ENCODE measurements around the gene MED27. TPM values are rescaled to one million over a fixed set of nuclear protein-coding genes. Genes with fewer than 3 reads are reported as not detected.

The MED27 gene
- total and polyA plus RNA-seq, 2 of the 13 experiments (the other 11 are each of a cell fraction or from before 2014, with no cell fraction given): 16.9 to 19.0 TPM

GRCh38 chr9:132079391-132080091 lies at the start of gene MED27 (continued):
- TF ChIP-seq NCOR1 (IDR thresholded peaks at IDR 0.05; ENCODE audit: borderline replicate concordance, low read length) (no peak), MTF2 (CRISPR knock-in tag; IDR thresholded peaks at IDR 0.05; ENCODE audit: borderline replicate concordance) (0 out of 2 replicates have a peak, but pooled peaks have one; percentile 39), ZNF839 (CRISPR knock-in tag; IDR thresholded peaks at IDR 0.05; ENCODE audit: borderline replicate concordance) (no peak), SIN3B (IDR thresholded peaks at IDR 0.05; ENCODE audit: low read length) (peak; percentile 87), PITX1 (CRISPR knock-in tag; IDR thresholded peaks at IDR 0.05) (peak; percentile 26; the same call in 1 of the 2 replicates), ZNF672 (CRISPR knock-in tag; IDR thresholded peaks at IDR 0.05) (no peak), ZBTB40 (IDR thresholded peaks at IDR 0.05) (no peak), ZBTB40 (CRISPR knock-in tag; IDR thresholded peaks at IDR 0.05) (0 out of 2 replicates have a peak, but pooled peaks have one; percentile 27), TFE3 (CRISPR knock-in tag; IDR thresholded peaks at IDR 0.05) (no peak)
- TF ChIP-seq, protein P1, sequence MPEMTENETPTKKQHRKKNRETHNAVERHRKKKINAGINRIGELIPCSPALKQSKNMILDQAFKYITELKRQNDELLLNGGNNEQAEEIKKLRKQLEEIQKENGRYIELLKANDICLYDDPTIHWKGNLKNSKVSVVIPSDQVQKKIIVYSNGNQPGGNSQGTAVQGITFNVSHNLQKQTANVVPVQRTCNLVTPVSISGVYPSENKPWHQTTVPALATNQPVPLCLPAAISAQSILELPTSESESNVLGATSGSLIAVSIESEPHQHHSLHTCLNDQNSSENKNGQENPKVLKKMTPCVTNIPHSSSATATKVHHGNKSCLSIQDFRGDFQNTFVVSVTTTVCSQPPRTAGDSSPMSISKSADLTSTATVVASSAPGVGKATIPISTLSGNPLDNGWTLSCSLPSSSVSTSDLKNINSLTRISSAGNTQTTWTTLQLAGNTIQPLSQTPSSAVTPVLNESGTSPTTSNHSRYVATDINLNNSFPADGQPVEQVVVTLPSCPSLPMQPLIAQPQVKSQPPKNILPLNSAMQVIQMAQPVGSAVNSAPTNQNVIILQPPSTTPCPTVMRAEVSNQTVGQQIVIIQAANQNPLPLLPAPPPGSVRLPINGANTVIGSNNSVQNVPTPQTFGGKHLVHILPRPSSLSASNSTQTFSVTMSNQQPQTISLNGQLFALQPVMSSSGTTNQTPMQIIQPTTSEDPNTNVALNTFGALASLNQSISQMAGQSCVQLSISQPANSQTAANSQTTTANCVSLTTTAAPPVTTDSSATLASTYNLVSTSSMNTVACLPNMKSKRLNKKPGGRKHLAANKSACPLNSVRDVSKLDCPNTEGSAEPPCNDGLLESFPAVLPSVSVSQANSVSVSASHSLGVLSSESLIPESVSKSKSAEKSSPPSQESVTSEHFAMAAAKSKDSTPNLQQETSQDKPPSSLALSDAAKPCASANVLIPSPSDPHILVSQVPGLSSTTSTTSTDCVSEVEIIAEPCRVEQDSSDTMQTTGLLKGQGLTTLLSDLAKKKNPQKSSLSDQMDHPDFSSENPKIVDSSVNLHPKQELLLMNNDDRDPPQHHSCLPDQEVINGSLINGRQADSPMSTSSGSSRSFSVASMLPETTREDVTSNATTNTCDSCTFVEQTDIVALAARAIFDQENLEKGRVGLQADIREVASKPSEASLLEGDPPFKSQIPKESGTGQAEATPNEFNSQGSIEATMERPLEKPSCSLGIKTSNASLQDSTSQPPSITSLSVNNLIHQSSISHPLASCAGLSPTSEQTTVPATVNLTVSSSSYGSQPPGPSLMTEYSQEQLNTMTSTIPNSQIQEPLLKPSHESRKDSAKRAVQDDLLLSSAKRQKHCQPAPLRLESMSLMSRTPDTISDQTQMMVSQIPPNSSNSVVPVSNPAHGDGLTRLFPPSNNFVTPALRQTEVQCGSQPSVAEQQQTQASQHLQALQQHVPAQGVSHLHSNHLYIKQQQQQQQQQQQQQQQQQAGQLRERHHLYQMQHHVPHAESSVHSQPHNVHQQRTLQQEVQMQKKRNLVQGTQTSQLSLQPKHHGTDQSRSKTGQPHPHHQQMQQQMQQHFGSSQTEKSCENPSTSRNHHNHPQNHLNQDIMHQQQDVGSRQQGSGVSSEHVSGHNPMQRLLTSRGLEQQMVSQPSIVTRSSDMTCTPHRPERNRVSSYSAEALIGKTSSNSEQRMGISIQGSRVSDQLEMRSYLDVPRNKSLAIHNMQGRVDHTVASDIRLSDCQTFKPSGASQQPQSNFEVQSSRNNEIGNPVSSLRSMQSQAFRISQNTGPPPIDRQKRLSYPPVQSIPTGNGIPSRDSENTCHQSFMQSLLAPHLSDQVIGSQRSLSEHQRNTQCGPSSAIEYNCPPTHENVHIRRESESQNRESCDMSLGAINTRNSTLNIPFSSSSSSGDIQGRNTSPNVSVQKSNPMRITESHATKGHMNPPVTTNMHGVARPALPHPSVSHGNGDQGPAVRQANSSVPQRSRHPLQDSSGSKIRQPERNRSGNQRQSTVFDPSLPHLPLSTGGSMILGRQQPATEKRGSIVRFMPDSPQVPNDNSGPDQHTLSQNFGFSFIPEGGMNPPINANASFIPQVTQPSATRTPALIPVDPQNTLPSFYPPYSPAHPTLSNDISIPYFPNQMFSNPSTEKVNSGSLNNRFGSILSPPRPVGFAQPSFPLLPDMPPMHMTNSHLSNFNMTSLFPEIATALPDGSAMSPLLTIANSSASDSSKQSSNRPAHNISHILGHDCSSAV (CRISPR knock-in tag; IDR thresholded peaks at IDR 0.05; ENCODE audit: borderline replicate concordance): no peak
